Fibroblast of skin of left quadriceps (primary cell): Measurements from ENCODE around the gene GRIP1.
A peak's percentile ranks its signal among the peaks of the same experiment; 100 is the strongest.

Source experiments
- DNase-seq, 2 experiments: peaks; one replicate each; pipeline ENCODE4 v3.0.0-alpha.2; 2013; ENCODE audit warnings: low read depth in 2 of 2

Gene GRIP1

DNA sequence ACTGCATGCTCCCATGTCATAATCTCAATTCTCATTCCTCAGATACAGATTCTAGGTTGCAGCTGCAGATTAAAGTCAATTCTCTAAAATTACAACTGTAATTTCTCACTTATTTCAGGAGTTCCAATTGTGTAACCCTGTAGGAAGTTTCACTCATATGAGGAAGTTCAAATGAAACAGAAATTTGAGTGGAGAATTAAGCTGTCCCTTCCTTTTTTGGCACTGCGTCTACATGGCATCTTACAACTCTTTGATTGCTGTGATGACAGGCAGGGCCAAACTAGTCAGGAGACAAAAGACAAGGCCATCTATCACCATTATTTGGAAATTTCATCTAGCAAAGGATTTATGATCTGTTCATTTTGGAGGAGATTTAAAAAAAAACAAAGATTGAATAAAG, 13.3 kb upstream of the GRIP1 start:
- no peak for DNase-seq

DNA sequence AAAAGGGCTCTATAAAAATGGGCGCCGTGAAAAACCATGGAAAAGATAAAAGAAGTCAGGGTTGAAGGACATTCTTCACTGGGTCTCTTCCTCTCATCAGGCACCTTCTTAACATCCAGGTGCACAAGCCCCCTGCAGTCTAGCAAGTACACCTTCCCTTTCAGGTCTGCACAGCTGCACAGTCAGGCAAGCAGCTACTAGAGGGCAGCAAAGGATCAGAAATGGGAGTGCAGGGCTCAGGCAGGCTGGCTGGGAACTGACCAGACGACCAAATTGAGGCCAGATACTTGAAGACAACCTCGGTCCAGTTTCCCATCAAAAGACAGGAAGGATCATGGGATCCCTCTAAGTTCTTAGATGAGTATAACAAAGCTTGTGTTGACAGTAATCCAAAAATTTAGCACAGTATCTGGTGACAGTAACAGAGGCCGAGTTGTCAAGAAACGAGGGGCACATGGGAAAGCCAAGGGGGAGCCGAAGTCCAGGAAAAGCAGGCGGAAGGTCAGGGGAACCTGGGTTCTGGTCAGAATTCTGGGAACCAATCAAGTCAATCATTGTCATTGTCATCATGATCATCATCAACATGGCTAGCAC, 10.1 kb upstream of the GRIP1 start:
- no peak for DNase-seq

DNA sequence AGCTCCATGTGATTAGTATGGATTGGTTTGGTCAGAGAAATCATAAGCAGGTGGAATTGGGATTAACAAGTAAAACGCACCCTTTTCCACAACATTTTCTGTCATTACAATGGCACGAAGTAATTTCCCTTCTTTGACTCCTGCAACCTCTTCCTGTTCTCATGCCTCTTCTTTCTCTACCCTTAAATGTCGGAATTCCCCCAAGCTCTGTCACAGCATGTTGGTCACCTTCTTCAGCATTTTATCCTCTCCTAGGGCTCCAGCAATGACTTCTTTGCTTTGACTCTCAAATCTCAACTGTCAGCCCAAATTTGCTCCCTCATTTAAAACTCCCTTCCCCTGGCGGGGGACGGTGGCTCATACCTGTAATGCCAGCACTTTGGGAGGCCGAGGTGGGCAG, 5.3 kb upstream of the GRIP1 start:
- no peak for DNase-seq

DNA sequence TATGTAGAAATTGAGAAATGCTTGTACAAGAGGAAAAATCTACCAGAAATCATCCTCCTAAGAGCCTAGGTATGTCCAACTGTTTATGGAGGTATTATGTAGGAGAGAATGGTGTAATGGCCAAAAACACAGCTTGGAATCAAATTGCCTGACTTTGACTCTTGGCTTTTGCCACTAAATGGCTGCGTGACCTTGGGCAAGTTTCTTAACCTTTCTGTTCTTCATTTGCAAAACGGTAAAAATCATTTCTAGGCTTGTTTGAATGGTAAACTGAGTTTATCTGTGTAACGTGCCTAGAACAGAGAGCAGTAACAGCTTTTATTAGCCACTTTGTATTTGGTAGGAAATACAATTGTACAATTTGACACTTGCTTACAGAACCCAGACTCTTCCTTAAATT, 4.9 kb upstream of the GRIP1 start:
- no peak for DNase-seq

DNA sequence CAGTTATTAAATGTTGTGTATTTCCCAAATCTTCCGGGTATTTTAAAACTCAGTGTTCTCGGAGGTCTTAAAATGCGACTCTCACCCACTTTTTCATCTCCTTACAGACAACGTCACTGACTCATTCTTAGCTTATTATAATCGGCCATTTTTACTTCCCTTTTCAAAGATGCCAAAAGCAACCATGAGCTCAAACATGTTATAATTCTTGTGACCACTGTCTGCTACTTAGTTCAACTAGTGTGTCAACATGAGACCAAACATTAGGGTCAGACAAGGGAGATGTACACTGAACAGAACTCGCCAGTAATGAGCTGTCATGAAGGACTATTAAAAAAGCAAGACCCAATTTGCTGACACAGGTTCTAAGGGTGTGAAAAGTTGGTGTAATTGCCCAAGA, 4.2 kb upstream of the GRIP1 start:
- no peak for DNase-seq

DNA sequence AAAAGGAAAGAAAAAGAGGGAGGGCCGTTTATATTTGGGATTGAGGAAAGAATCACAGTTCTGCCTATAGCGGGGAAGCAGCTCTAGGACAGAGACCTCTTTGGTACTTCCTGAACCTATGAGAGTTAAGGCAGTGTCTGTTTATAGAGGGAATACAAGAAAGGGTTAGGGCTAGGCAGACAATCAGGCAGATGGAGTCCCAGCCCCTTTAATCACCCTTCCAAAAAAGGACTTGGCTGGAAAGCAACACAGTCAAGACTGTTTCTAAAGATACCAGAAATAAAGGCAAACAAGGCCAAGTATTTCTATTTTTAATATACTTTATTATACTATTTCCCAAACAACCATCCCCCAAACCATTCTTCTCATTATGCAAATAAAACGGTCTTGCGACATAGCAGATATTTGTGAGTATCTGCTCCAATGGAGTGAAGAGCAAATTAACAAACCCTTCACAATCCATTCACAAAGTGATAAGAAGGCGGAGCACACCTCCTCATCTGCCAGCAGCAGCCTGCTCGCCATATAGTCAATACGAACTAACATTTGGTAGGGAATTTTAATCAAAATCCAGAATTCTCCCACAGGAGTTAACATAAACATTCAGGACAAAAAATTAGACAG, 697 bp upstream of the GRIP1 start:
- no peak for DNase-seq

DNA sequence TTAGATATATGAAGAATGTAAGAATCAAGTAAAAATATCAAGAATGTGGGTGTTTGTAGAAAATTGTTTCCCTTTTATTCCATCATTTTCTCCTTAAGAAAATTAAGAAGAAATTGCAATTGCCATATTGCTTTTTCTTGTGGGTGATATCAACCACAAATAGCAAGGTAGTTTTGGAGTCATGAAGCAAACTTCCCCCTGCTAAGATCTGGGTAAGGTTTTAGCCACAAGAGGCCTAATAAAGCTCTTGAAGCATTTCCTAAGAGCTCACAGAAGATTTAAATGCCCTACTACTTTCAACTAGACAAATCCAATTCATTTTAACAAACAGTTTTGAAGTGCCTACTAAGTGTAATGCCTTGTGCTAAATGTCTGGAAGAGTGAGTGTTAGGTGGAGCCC, 2.6 kb downstream of the GRIP1 start:
- no peak for DNase-seq

DNA sequence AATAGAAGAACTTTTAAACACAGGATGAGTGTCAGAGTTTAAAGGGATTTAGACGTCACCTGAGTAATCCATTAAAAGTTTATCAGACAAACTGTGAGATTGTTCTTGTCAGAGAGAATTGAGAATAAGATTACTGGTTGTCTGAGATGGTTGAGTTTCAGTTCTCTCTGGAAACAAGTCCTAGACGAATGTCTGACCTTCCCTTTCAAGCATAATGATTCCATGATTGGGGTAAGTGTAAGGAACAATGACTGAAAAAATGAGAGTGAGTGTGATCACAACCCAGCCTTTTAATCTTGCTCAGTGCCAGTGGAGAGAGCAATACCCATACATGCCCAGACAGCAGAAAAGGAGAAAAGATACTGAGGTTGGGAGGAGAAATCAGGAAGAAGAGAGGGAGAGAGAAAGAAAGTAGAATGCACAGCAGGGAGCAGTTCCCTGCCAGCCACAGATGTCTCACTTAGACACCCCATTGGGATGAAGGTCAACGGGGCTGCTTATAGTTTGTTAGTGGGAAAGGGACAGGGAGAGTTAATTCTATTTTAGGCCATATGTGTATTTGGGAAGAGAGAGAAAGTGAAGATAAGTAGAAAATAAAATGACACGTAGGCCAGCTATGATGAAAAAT, 4.3 kb downstream of the GRIP1 start:
- no peak for DNase-seq

DNA sequence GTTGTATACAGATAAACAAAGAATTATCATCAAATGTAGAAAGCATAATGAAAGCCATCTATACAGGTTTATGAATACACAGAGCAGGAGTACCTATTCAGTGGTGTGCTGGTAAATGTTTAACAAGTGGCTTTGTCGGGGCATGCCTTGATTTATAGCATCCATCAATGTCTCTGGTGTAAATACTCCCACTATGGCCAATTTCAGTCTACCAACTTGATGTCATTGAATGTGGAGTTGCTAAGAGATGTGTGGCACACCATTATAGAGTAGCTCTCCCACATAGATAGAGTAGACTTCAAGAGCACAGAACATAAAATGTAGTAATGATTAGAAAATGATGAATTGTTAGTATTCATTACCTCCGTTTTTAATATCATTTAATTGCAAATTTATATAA, 9.3 kb downstream of the GRIP1 start:
- DNase-seq: no peak

DNA sequence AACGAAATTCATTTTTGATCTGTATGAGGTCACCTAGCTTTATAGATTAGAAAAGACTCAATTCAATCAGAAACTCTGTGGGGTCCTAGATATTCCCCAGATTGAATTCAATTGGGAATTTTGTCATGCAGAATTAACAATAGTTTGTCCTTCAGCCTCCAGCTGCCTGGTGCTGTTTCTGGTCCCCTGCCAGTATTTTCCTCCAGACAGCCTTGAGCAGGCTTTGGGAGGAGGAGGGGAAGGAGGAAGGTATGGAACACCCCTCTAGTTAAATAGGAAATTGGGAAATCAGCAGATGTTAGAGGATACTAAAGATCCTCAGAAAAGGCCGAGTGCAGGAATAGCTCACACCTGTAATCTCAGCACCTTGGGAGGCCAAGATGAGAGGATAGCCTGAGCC, 10.6 kb downstream of the GRIP1 start:
- peak; percentile 23 to 36 for DNase-seq

DNA sequence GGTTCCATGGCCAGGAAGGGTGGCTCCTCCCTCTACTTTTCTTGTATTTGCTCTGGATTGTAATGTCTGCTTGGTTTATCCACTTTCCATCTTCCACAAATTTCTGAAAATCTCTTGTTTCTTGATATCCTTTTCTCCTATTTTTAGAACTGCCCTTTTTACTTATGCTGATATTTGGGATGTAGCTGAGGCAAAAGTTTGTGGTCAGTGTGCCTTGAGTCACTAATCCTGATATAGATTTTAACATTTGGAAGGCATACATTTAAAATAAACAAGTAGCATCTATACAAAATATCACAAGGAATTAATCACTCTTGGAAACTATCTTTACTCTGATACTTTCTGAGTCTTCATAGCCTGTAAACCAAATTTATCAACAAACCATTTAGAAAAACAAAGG, 11.0 kb downstream of the GRIP1 start:
- peak in 1 of 2 experiments; percentile 17 for DNase-seq

DNA sequence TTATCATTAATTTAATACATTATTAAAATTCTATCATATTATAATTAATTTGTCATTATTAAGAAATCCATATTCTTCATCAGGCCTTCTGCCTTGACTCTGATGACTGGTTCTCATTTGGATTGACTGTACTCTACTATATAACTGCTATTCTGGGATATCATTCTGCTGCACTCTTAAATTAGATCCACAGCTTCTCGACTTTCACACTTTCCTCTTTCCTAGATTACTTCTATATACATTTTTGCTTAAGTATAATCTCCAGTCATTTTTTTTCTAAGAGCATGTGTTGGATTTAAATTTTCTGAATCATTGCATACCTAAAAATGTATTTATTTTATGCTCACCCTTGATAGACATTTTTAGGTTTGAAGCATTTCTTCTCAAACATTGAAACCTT, 12.4 kb downstream of the GRIP1 start:
- DNase-seq: no peak

DNA sequence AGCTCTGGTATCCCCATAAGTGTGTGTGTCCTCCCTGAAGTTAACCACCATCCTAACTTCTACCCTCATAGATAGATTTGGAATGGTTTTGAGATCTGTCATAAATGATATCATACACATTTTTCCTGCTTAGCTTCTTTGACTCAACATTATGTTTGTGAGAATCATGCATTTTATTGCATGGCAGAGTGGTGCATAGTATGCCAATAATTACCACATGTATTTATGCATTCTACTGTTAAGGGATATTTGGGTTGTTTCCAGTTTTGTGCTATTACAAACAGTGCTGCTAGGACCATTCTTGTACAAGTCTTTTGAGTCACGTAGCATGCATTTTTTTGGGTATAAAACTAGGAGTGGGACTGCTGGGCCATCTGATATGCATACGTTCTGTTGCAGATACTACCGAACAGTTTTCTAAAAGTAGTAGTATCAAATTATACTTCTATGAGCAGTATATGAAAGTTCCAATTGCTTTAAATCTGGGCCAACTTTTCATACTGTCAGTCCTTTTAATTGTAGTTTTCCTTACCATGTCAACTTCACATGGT, 13.4 kb downstream of the GRIP1 start:
- DNase-seq: peak; percentile 32 to 44

DNA sequence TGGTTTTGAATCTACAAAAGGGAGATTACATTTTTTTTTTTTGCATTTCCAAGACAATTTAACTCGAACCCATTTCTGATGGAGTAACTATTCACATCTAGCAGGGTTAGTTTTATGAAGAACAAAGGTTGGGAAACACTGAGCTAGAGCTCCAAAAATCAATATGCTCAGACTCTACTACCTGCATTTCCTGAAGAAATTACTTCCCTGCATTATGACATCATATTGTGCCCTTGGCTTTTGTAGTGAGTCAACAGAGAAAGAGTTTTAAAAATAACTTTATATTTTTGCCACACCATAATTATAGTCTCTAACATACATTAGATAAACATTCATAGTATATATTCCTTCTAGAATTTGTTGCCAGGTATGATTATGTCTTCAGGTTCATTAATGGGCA, 14.8 kb downstream of the GRIP1 start:
- DNase-seq: no peak

DNA sequence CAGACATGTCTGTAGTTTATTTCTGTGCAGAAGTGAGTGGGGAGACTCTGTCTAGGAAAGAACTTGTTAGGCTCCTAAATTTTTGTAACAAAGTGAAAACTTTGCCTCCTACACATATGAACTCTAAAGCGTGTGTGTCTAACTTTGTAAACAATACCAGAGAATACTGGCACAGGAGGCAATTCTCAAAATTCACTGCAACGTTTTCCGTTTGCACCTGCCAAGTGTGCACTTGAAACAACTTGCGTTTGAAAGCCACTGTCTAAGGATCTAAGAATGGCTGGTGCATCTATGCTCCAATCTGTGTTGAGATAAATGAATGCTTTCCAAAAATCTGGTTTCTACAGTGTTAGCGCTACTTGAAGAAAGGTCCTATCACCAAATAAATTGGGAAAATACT, 15.3 kb downstream of the GRIP1 start:
- no peak for DNase-seq

DNA sequence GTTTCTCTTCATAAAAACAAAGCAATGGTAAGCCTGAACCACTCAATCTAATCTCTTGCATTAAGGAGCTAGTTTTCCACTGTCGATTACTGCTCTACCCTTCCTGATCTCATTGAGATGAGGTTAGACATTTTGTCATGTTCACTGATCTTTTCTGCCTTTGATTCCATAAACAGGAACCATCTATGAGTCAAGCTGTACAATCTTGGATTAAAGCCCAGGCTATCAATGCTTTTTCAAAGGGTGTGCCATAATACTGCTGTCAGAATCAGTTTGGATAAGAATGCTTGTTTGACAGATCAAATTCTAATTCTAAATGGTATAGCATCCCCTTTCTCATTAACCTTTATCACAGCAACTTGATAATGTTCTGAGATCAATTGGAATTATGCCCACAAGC, 16.1 kb downstream of the GRIP1 start:
- DNase-seq: peak; percentile 27 to 40

DNA sequence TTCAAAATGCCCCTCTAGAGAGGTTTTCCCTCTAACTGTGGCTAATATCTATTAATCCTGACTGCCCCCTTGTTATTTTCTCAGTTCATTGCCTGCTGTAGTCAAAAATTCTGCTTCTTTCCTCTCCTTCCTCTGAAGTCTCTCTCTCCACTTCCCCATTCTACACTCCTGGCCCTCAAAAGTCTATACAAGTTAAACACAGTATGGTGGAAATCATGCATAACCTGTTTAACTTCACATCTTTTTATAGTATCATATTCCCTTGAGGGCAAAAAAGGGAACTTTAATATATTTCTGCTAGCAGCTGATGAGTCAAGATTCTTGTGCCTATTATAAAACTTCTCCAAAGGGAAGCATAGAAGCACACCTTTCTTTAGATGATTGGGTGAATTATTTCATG, 16.7 kb downstream of the GRIP1 start:
- no peak for DNase-seq

DNA sequence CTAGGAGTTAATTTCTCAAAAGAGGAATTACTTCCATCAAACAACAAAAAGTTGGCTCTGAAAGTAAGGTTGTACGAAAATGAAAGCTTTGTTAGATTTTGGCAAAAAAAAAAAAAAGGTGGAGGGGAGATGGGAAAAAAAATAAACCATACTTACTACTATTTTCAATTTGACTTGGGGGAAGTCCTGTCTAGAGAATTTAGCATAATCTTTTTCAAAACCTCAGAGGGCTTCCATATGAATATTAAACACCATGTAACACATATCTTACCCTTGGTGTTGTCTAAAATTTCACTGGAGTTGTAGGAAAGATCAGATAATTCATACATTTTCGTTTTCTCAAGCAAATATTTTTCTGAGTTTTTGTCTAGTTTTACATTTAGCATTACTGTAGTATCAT, 17.5 kb downstream of the GRIP1 start:
- DNase-seq: no peak

DNA sequence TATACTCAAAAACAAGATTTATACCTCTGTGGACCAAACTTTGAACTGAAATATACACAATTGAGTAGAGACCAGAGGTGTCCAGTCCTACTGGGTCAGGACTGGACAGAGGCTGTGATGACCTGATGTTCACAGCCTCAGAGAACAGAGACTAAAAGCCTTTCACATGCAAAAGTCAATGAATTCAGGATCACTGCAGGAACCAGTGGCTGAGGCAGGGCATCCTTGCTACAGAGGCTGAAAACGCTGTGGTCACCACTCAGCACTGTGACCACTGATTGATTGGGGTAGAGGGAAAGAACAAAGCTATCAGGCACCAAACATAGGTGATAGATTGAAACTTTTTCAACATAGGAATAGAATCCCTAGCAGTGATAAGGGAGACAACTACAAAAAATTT, 25.1 kb downstream of the GRIP1 start:
- no peak for DNase-seq

DNA sequence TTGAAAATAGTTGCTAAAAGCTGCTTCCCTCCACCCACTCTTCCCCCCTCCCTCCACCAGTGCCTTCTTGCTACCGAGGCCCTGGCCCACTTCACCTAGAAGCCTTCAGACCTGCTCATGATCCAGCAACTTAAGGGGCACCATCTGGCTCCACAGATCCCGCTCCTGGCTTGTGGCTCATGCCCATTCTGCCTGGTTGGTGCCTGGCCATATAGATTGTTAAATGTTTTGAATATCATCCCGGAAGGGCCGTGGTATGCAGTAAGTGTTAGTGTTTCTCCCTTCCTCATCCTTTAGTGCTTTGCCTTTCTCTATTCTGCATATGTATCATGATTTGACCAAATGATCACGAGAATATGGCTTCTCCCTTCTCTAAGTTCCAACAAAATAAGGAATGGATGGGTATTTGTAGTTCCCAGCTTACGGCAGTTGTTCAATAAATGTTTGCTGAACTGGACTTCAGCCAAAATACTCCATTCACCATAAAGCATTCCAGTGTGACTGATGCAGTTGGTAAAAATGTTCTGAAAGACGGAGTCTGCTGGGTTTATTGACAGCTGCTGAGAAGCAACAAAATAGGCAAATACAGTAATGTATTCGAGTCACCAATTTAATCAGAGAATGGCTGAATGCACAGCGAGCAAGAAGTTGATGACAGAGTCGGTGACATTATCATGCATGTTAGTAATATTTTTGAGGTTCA, 30.7 kb downstream of the GRIP1 start:
- DNase-seq: peak; percentile 36 to 44

DNA sequence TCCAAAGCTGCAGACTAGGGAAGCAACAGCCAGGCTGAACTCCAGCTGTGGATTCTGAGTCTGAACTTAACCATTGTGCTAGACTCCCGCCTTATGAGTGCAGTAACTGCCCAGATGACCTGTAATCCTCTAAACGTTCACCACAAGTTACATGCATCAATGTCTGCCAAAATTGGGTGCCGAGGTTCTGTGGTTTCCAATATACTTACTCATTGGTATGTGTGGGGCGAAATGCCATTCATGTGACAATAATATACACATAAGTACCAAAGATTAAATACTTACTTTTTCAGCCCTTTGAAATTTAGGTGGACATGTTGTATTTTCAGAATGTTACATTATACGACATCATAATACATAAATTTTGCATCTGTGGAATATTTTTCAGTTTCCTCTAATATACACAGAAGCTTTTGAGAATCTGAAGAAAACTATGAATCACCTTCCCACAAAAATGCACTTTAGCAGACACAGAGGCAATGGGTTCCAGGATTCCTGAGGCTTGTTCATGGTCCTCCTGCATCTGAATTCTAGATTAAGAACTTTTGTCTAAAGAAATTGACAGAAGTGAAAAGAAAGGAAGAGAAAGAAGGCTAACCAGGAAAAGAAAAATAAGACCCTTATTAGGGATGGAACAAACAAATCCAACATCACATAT, 31.7 kb downstream of the GRIP1 start:
- peak; percentile 97 for DNase-seq

DNA sequence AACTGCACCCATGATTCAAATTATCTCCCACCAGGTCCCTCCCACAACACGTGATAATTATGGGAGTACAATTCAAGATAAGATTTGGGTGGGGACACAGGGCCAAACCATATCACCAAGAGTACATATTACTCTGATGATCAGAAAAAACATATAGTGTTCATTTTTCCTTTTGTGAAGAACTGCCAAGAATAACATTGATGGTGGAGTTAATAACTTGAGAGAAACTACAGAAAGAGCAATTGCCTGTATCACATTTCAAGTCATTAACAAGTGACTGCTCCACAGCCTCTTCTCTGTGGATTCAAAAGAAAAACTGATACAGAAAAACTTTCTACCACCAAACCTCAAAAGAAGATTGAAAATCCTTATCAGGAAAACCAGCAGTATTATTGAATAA, 34.7 kb downstream of the GRIP1 start:
- DNase-seq: no peak
